Breast epithelium (tissue), 4 donors: ENCODE results near the gene KIAA1549. TPM values are rescaled to one million over a fixed set of nuclear protein-coding genes. Genes with fewer than 3 reads are reported as not detected.
"Not testable (repeated sequence)": the region's sequence is repeated elsewhere in the genome, so short reads cannot be mapped to it uniquely, and the experiment has no call there.

ENCODE experiments used
- DNase-seq, 2 donors: peaks; one replicate each; pipeline ENCODE4 v3.0.0-alpha.2; 2019; ENCODE audit warnings: low spot score in 2 of 2
- H3K27ac ChIP-seq, 2 donors: fragments of 200-600 bp; sonication (generic) in 1 of 2; one replicate each; pipeline ENCODE4 v1.5.1; 2016 to 2019; ENCODE audit warnings: mild to moderate bottlenecking in 1 of 2
- H3K27me3 ChIP-seq, 2 donors: fragments of 200-600 bp; sonication (generic) in 1 of 2; one replicate each; pipeline versions ENCODE4 v1.5.1 to v1.6.0; 2017 to 2019; ENCODE audit warnings: control low read depth in 1 of 2, mild to moderate bottlenecking in 1 of 2
- H3K36me3 ChIP-seq: fragments of 200-600 bp; one replicate; pipeline ENCODE4 v1.5.1; 2019
- H3K4me1 ChIP-seq, 2 donors: fragments of 200-600 bp; sonication (generic); one replicate each; pipeline ENCODE4 v1.5.1; 2016 to 2019; ENCODE audit warnings: control low read depth in 1 of 2
- H3K4me3 ChIP-seq, 3 donors: fragments of 200-600 bp; sonication (generic); 1 replicate in 2 of 3; 2 replicates in 1 of 3; pipeline ENCODE4 v1.5.1; 2016 to 2019; ENCODE audit warnings: mild to moderate bottlenecking in 3 of 3, moderate library complexity in 2 of 3
- H3K9me3 ChIP-seq, 2 donors: fragments of 200-600 bp; sonication (generic) in 1 of 2; one replicate each; pipeline ENCODE4 v1.5.1; 2016 to 2019; ENCODE audit warnings: control low read depth in 1 of 2
- POLR2A ChIP-seq: fragments of 450-650 bp; IDR thresholded peaks from one replicate; pipeline ENCODE4 v1.6.1; 2016; ENCODE audit warnings: antibody characterized with exemption, mild to moderate bottlenecking, moderate library complexity
- POLR2AphosphoS5 ChIP-seq, 3 donors: sonication (generic); formaldehyde crosslinking; IDR thresholded peaks; one replicate each; pipeline ENCODE4 v1.6.1; 2017; ENCODE audit warnings: antibody characterized with exemption in 3 of 3
- intact Hi-C: fragments of 100-400 bp; cut with DNase I; formaldehyde crosslinking; loops from one replicate; pipeline ENCODE4 v1.15.1; 2023; ENCODE audit warnings: low total_unique reads
- total RNA-seq, 3 donors: library from RNA; depleted of rRNA; stranded (reverse); fragments of >200 nt; gene quantifications; one replicate each; pipeline ENCODE4 v1.1.0, GENCODE V29; 2016
- TF ChIP-seq, protein P1 (sequence below), 3 donors: fragments of 450-650 bp; IDR thresholded peaks; one replicate each; pipeline ENCODE4 v1.5.1; 2016 to 2017; ENCODE audit warnings: antibody characterized with exemption in 3 of 3, mild to moderate bottlenecking in 3 of 3, moderate library complexity in 3 of 3

The KIAA1549 gene
- total RNA-seq, 3 donors from 2014 or later = 1.8 to 3.9 (median 2.8) TPM

DNA sequence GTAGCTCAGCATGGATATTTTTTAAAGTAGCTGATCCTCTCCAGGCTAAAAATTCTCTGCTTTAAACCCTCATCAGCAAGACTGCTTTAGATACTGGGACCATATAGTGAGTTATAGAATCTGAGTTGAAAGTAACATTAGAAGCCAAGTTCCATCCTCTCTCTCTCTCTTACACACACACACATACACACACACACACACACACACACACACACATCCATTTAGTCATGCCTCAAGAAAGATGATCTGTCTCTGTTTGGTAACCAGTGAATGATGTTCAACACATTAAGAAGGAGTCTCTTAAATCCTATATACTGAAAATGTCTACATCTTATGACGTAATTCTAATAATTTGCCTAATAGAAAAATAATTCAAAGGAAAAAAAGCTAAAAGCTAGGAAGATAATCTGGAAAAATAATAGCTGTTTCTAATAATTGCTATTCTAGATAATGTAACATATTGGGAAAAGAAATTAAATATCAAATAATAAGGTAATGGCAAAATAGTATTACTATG, 166.3 kb downstream of the KIAA1549 start:
- H3K27me3 ChIP-seq = no peaks in the 10 kb centered on the region
- TF ChIP-seq, protein P1, sequence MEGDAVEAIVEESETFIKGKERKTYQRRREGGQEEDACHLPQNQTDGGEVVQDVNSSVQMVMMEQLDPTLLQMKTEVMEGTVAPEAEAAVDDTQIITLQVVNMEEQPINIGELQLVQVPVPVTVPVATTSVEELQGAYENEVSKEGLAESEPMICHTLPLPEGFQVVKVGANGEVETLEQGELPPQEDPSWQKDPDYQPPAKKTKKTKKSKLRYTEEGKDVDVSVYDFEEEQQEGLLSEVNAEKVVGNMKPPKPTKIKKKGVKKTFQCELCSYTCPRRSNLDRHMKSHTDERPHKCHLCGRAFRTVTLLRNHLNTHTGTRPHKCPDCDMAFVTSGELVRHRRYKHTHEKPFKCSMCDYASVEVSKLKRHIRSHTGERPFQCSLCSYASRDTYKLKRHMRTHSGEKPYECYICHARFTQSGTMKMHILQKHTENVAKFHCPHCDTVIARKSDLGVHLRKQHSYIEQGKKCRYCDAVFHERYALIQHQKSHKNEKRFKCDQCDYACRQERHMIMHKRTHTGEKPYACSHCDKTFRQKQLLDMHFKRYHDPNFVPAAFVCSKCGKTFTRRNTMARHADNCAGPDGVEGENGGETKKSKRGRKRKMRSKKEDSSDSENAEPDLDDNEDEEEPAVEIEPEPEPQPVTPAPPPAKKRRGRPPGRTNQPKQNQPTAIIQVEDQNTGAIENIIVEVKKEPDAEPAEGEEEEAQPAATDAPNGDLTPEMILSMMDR (IDR thresholded peaks at IDR 0.05) = no peak
- H3K4me1 ChIP-seq = no peaks in the 10 kb centered on the region
- no peak overlapping the region for H3K4me3 ChIP-seq
- intact Hi-C loops = no loop called here
- H3K27ac ChIP-seq = no peak overlapping the region
- no peaks in the 10 kb centered on the region for H3K9me3 ChIP-seq
- no peaks in the 10 kb centered on the region for H3K36me3 ChIP-seq
- no peak for DNase-seq

DNA sequence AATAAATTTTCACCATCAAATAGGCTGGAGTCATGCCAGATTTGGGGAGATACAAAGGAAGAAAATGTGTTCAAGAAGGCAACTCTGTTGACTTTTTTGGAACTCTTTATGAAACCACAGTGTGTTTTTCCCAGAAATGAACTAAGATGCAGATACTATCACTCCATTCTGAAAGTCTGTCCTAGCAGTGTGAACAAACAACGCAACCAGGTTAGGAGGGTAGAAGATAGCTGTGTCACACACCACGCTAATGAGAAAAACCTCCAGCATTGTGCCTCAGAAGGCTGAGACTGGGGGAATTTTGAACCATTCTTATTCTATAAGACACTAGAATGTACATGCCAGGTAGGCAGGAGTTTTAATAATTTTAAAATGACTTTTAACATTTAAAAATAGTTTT, 167.2 kb downstream of the KIAA1549 start:
- H3K9me3 ChIP-seq = no peaks in the 10 kb centered on the region
- no peak overlapping the region for H3K4me3 ChIP-seq
- no peaks in the 10 kb centered on the region for H3K36me3 ChIP-seq
- intact Hi-C loops = no loop called here
- no peaks in the 10 kb centered on the region for H3K4me1 ChIP-seq
- no peak for DNase-seq
- H3K27ac ChIP-seq = no peak overlapping the region
- H3K27me3 ChIP-seq = no peaks in the 10 kb centered on the region
- TF ChIP-seq POLR2AphosphoS5 (IDR thresholded peaks at IDR 0.05) = no peak
- TF ChIP-seq, protein P1 (IDR thresholded peaks at IDR 0.05) = no peak
- no peak for TF ChIP-seq POLR2A

DNA sequence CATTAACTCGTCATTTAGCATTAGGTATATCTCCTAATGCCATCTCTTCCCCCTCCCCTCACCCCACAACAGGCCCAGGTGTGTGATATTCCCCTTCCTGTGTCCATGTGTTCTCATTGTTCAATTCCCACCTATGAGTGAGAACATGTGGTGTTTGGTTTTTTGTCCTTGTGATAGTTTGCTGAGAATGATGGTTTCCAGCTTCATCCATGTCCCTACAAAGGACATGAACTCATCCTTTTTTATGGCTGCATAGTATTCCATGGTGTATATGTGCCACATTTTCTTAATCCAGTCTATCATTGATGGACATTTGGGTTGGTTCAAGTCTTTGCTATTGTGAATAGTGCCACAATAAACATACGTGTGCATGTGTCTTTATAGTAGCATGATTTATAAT, 169.9 kb downstream of the KIAA1549 start:
- H3K27me3 ChIP-seq, H3K4me3 ChIP-seq, H3K9me3 ChIP-seq, H3K27ac ChIP-seq, H3K4me1 ChIP-seq, intact Hi-C loops, DNase-seq, H3K36me3 ChIP-seq: not testable (repeated sequence)

DNA sequence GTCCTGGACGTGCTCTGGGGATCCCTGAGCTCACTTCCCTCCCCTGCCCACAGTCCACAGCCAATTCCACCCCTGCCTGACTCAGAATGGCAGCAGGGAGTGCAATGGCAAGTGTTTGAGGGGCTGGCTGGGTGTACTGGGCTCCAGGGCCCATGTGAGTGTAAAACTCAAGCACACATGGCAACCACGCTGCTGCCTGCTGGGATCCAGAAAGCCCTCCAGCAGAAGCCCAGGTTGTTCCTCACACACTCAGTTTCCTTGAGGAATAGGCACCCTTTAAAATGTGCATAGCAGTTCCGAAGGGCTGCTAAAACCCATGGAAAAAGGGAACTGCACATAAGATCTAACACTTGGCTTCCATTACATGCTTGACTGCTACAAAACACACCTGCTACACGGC, 171.8 kb downstream of the KIAA1549 start:
- Histone ChIP-seq H3K27ac (no peak overlapping the region), H3K36me3 (no peaks in the 10 kb centered on the region), H3K27me3 (no peaks in the 10 kb centered on the region), H3K4me1 (no peaks in the 10 kb centered on the region), H3K4me3 (no peak overlapping the region), H3K9me3 (no peaks in the 10 kb centered on the region)
- TF ChIP-seq POLR2A (no peak), POLR2AphosphoS5 (IDR thresholded peaks at IDR 0.05) (no peak)
- TF ChIP-seq, protein P1 (IDR thresholded peaks at IDR 0.05) = no peak
- DNase-seq = no peak
- intact Hi-C loops = no loop called here

DNA sequence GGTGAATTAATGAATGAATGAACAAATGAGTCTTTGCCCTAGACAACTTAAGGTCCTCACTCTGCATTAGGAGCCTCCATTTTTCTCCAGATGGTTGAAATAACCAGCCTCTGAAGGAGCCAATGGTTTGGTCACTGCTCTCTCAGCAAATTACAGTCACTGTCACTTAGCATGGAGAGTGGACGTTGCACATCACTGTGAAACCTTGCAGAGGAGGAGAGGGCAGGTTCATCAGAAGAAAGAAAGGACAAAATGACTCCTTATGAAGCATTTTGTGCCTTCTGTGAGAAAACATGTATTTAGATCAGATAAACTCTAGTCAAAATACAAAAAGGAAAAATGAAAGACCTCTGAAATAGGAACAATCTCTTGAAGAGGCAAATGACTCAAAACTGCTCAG, 176.6 kb downstream of the KIAA1549 start:
- intact Hi-C loops = no loop called here

More for the DNA sequence above, 176.6 kb downstream of the KIAA1549 start:
- no peaks in the 10 kb centered on the region for H3K27me3 ChIP-seq
- no peak overlapping the region for H3K4me3 ChIP-seq
- H3K27ac ChIP-seq = no peak overlapping the region
- TF ChIP-seq, protein P1 (IDR thresholded peaks at IDR 0.05) = no peak
- TF ChIP-seq POLR2AphosphoS5 (IDR thresholded peaks at IDR 0.05) = no peak
- TF ChIP-seq POLR2A = no peak
- H3K9me3 ChIP-seq = no peaks in the 10 kb centered on the region
- no peak for DNase-seq
- no peaks in the 10 kb centered on the region for H3K4me1 ChIP-seq
- no peaks in the 10 kb centered on the region for H3K36me3 ChIP-seq
